GM12875 (cell line): ENCODE data around the gene KIF20A.

Experiments used
- H3K4me3 ChIP-seq: one replicate; pipeline ENCODE4 v1.5.1; 2011; ENCODE audit warnings: low read depth, low read length, control low read depth
- CTCF ChIP-seq: IDR thresholded peaks from 2 replicates; pipeline ENCODE4 v1.5.1; 2011; ENCODE audit warnings: low read depth, mild to moderate bottlenecking, control low read depth, inconsistent platforms, low read length, moderate library complexity, borderline replicate concordance; ENCODE audit not compliant: insufficient read depth

The KIF20A gene

DNA sequence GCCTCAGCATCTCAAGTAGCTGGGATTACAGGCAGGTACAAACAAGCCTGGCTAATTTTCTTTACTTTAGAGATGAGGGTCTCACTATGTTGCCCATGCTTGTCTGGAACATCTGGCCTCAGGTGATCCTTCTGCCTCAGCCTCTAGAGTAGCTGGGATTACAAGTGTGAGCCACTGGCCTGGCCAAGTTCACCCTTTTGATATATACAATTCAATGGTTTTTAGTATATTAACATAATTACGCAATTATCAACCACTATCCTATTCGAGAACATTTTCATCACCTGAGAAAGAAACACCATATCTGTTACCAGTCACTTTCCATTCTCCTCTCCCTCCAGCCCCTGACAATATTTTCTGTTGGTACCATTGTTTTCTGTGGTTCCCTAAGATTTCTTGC, 37.9 kb downstream of the KIF20A start:
- TF ChIP-seq CTCF: no peak
- H3K4me3 ChIP-seq: no peak overlapping the region

- no peak for TF ChIP-seq CTCF
- no peak overlapping the region for H3K4me3 ChIP-seq
Observed at GRCh38 chr5:138223532-138223931, 44.6 kb downstream of the KIF20A start.

GRCh38 chr5:138224712-138225111, 45.8 kb downstream of the KIF20A start:
- no peak for TF ChIP-seq CTCF
- H3K4me3 ChIP-seq: no peak overlapping the region

DNA sequence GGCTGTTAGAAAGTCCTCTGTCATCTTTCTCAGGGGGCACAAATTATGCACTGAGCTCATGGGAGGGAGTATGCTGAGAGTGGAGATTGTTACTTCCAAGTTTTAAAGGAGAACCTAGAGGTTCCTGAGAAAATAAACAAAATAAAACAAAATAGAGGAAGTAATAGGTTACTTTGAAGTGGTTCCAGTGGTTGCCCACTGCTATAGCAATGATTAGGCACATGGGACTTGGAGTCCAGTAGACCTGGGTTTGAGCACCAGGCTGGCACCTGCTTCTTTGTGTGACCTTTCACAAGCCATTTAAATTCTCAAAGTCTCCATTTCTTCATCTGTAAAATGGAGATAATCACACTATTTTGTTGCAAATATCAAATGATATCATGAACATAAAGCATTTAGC, 48.0 kb downstream of the KIF20A start:
- no peak overlapping the region for H3K4me3 ChIP-seq
- no peak for TF ChIP-seq CTCF

- TF ChIP-seq CTCF: no peak
- H3K4me3 ChIP-seq: no peak overlapping the region
Observed at GRCh38 chr5:138229387-138229786, 50.5 kb downstream of the KIF20A start.

GRCh38 chr5:138230261-138230660, 51.3 kb downstream of the KIF20A start:
- TF ChIP-seq CTCF: no peak
- H3K4me3 ChIP-seq: no peak overlapping the region

GRCh38 chr5:138230981-138231589, 52.2 kb downstream of the KIF20A start:
- no peak overlapping the region for H3K4me3 ChIP-seq
- no peak for TF ChIP-seq CTCF
